Measurements from ENCODE around the gene DNAJA1.

The DNAJA1 gene

GRCh38 chr9:33044162-33044673 lies 19.1 kb downstream of the DNAJA1 start:
- peaks cover 3 to 20% (median 13%) of the 10 kb centered on the region in 5 donors for H3K4me1 ChIP-seq (ENCODE audit: control insufficient read depth in 5 of 5, insufficient read depth in 5 of 5, low read length in 5 of 5)
- H3K4me3 ChIP-seq (ENCODE audit: low read depth in 1 of 5, low read length in 5 of 5) = peak overlapping the region; percentile 63 to 80 (median 70)
- H3K9me3 ChIP-seq (ENCODE audit: control insufficient read depth in 5 of 5, low read length in 5 of 5) = no peaks in the 10 kb centered on the region
- H3K27ac ChIP-seq (ENCODE audit: low read depth, low read length) = peak overlapping the region; percentile 84
- peak overlapping the region; percentile 56 to 91 (median 80) for H3K9ac ChIP-seq (ENCODE audit: low read length in 5 of 5)
- no peaks in the 10 kb centered on the region for H3K27me3 ChIP-seq (ENCODE audit: control insufficient read depth in 5 of 5, insufficient read depth in 4 of 5, low read length in 5 of 5)
- H3K36me3 ChIP-seq (ENCODE audit: control insufficient read depth in 5 of 5, insufficient read depth in 5 of 5, low read length in 5 of 5) = peaks cover 26 to 34% (median 28%) of the 10 kb centered on the region in 5 donors

- peak overlapping the region; percentile 56 to 91 (median 80) for H3K9ac ChIP-seq (ENCODE audit: low read length in 5 of 5)
These were observed 19.7 kb downstream of the DNAJA1 start for GRCh38 chr9:33044677-33045282.

GRCh38 chr9:33046061-33046460 lies 21.0 kb downstream of the DNAJA1 start:
- Histone ChIP-seq H3K27ac (ENCODE audit: low read depth, low read length) (no peak overlapping the region), H3K9ac (ENCODE audit: low read length in 5 of 5) (no peak overlapping the region), H3K27me3 (ENCODE audit: control insufficient read depth in 5 of 5, insufficient read depth in 4 of 5, low read length in 5 of 5) (no peaks in the 10 kb centered on the region), H3K36me3 (ENCODE audit: control insufficient read depth in 5 of 5, insufficient read depth in 5 of 5, low read length in 5 of 5) (peaks cover 16 to 33% (median 28%) of the 10 kb centered on the region in 5 donors), H3K4me3 (ENCODE audit: low read depth in 1 of 5, low read length in 5 of 5) (no peak overlapping the region), H3K4me1 (ENCODE audit: control insufficient read depth in 5 of 5, insufficient read depth in 5 of 5, low read length in 5 of 5) (peaks cover 3 to 20% (median 13%) of the 10 kb centered on the region in 5 donors), H3K9me3 (ENCODE audit: control insufficient read depth in 5 of 5, low read length in 5 of 5) (no peaks in the 10 kb centered on the region)

More at GRCh38 chr9:33044677-33045282, 19.7 kb downstream of the DNAJA1 start:
- Histone ChIP-seq H3K27ac (ENCODE audit: low read depth, low read length) (peak overlapping the region; percentile 84), H3K27me3 (ENCODE audit: control insufficient read depth in 5 of 5, insufficient read depth in 4 of 5, low read length in 5 of 5) (no peaks in the 10 kb centered on the region), H3K9me3 (ENCODE audit: control insufficient read depth in 5 of 5, low read length in 5 of 5) (no peaks in the 10 kb centered on the region), H3K36me3 (ENCODE audit: control insufficient read depth in 5 of 5, insufficient read depth in 5 of 5, low read length in 5 of 5) (peaks cover 23 to 36% (median 25%) of the 10 kb centered on the region in 5 donors), H3K4me1 (ENCODE audit: control insufficient read depth in 5 of 5, insufficient read depth in 5 of 5, low read length in 5 of 5) (peaks cover 3 to 20% (median 13%) of the 10 kb centered on the region in 5 donors), H3K4me3 (ENCODE audit: low read depth in 1 of 5, low read length in 5 of 5) (peak overlapping the region; percentile 63 to 80 (median 70))

- Histone ChIP-seq H3K36me3 (ENCODE audit: control insufficient read depth in 5 of 5, insufficient read depth in 5 of 5, low read length in 5 of 5) (peaks cover 33 to 49% (median 34%) of the 10 kb centered on the region in 5 donors), H3K4me1 (ENCODE audit: control insufficient read depth in 5 of 5, insufficient read depth in 5 of 5, low read length in 5 of 5) (peaks cover 3 to 17% (median 13%) of the 10 kb centered on the region in 5 donors), H3K4me3 (ENCODE audit: low read depth in 1 of 5, low read length in 5 of 5) (no peak overlapping the region), H3K9ac (ENCODE audit: low read length in 5 of 5) (no peak overlapping the region), H3K9me3 (ENCODE audit: control insufficient read depth in 5 of 5, low read length in 5 of 5) (no peaks in the 10 kb centered on the region), H3K27ac (ENCODE audit: low read depth, low read length) (no peak overlapping the region), H3K27me3 (ENCODE audit: control insufficient read depth in 5 of 5, insufficient read depth in 4 of 5, low read length in 5 of 5) (no peaks in the 10 kb centered on the region)
These were observed 23.0 kb downstream of the DNAJA1 start for GRCh38 chr9:33048054-33048465.

- no peak overlapping the region for H3K27ac ChIP-seq (ENCODE audit: low read depth, low read length)
- H3K9me3 ChIP-seq (ENCODE audit: control insufficient read depth in 5 of 5, low read length in 5 of 5) = no peaks in the 10 kb centered on the region
- H3K36me3 ChIP-seq (ENCODE audit: control insufficient read depth in 5 of 5, insufficient read depth in 5 of 5, low read length in 5 of 5) = peaks cover 40 to 61% (median 43%) of the 10 kb centered on the region in 5 donors
- no peaks in the 10 kb centered on the region for H3K27me3 ChIP-seq (ENCODE audit: control insufficient read depth in 5 of 5, insufficient read depth in 4 of 5, low read length in 5 of 5)
- H3K9ac ChIP-seq (ENCODE audit: low read length in 5 of 5) = no peak overlapping the region
- no peak overlapping the region for H3K4me3 ChIP-seq (ENCODE audit: low read depth in 1 of 5, low read length in 5 of 5)
- H3K4me1 ChIP-seq (ENCODE audit: control insufficient read depth in 5 of 5, insufficient read depth in 5 of 5, low read length in 5 of 5) = peaks cover 0 to 2% (median 0%) of the 10 kb centered on the region in 5 donors
These were observed 24.7 kb downstream of the DNAJA1 start for GRCh38 chr9:33049680-33050361.

GRCh38 chr9:33051144-33051543 lies 26.1 kb downstream of the DNAJA1 start:
- Histone ChIP-seq H3K36me3 (ENCODE audit: control insufficient read depth in 5 of 5, insufficient read depth in 5 of 5, low read length in 5 of 5) (peaks cover 47 to 74% (median 52%) of the 10 kb centered on the region in 5 donors), H3K4me1 (ENCODE audit: control insufficient read depth in 5 of 5, insufficient read depth in 5 of 5, low read length in 5 of 5) (no peaks in the 10 kb centered on the region), H3K9ac (ENCODE audit: low read length in 5 of 5) (no peak overlapping the region), H3K27me3 (ENCODE audit: control insufficient read depth in 5 of 5, insufficient read depth in 4 of 5, low read length in 5 of 5) (no peaks in the 10 kb centered on the region), H3K4me3 (ENCODE audit: low read depth in 1 of 5, low read length in 5 of 5) (no peak overlapping the region), H3K27ac (ENCODE audit: low read depth, low read length) (no peak overlapping the region), H3K9me3 (ENCODE audit: control insufficient read depth in 5 of 5, low read length in 5 of 5) (no peaks in the 10 kb centered on the region)

GRCh38 chr9:33065157-33066076 lies 40.3 kb downstream of the DNAJA1 start:
- Histone ChIP-seq H3K9ac (ENCODE audit: low read length in 5 of 5) (no peak overlapping the region), H3K27ac (ENCODE audit: low read depth, low read length) (no peak overlapping the region), H3K4me1 (ENCODE audit: control insufficient read depth in 5 of 5, insufficient read depth in 5 of 5, low read length in 5 of 5) (peaks cover 0 to 6% (median 3%) of the 10 kb centered on the region in 5 donors), H3K4me3 (ENCODE audit: low read depth in 1 of 5, low read length in 5 of 5) (no peak overlapping the region), H3K36me3 (ENCODE audit: control insufficient read depth in 5 of 5, insufficient read depth in 5 of 5, low read length in 5 of 5) (peaks cover 45 to 83% (median 65%) of the 10 kb centered on the region in 5 donors), H3K27me3 (ENCODE audit: control insufficient read depth in 5 of 5, insufficient read depth in 4 of 5, low read length in 5 of 5) (no peaks in the 10 kb centered on the region), H3K9me3 (ENCODE audit: control insufficient read depth in 5 of 5, low read length in 5 of 5) (no peaks in the 10 kb centered on the region)

- H3K27ac ChIP-seq (ENCODE audit: low read depth, low read length) = no peak overlapping the region
These were observed 43.9 kb downstream of the DNAJA1 start for GRCh38 chr9:33068991-33069390.

GRCh38 chr9:33076046-33077004 lies 51.3 kb downstream of the DNAJA1 start, which contains the start of gene SMU1:
TSS of gene SMU1 (minus strand) at chr9:33076674. CDS start at chr9:33076608, 66 bp downstream.
- peaks cover 0 to 22% (median 19%) of the 10 kb centered on the region in 5 donors for H3K4me1 ChIP-seq (ENCODE audit: control insufficient read depth in 5 of 5, insufficient read depth in 5 of 5, low read length in 5 of 5)
- H3K4me3 ChIP-seq (ENCODE audit: low read depth in 1 of 5, low read length in 5 of 5) = peak within 1 kb of the TSS; percentile 89 to 99 (median 93)
- no peaks in the 10 kb centered on the region for H3K27me3 ChIP-seq (ENCODE audit: control insufficient read depth in 5 of 5, insufficient read depth in 4 of 5, low read length in 5 of 5)
- H3K36me3 ChIP-seq (ENCODE audit: control insufficient read depth in 5 of 5, insufficient read depth in 5 of 5, low read length in 5 of 5) = peaks cover 0 to 27% (median 20%) of the 10 kb centered on the region in 5 donors
- H3K9ac ChIP-seq (ENCODE audit: low read length in 5 of 5) = peak within 1 kb of the TSS; percentile 95 to 100 (median 99)
- peak within 1 kb of the TSS; percentile 94 for H3K27ac ChIP-seq (ENCODE audit: low read depth, low read length)
- no peaks in the 10 kb centered on the region for H3K9me3 ChIP-seq (ENCODE audit: control insufficient read depth in 5 of 5, low read length in 5 of 5)

More at GRCh38 chr9:33068991-33069390, 43.9 kb downstream of the DNAJA1 start:
- Histone ChIP-seq H3K9ac (ENCODE audit: low read length in 5 of 5) (no peak overlapping the region), H3K4me1 (ENCODE audit: control insufficient read depth in 5 of 5, insufficient read depth in 5 of 5, low read length in 5 of 5) (peaks cover 0 to 6% (median 3%) of the 10 kb centered on the region in 5 donors), H3K9me3 (ENCODE audit: control insufficient read depth in 5 of 5, low read length in 5 of 5) (no peaks in the 10 kb centered on the region), H3K36me3 (ENCODE audit: control insufficient read depth in 5 of 5, insufficient read depth in 5 of 5, low read length in 5 of 5) (peaks cover 38 to 80% (median 64%) of the 10 kb centered on the region in 5 donors), H3K27me3 (ENCODE audit: control insufficient read depth in 5 of 5, insufficient read depth in 4 of 5, low read length in 5 of 5) (no peaks in the 10 kb centered on the region), H3K4me3 (ENCODE audit: low read depth in 1 of 5, low read length in 5 of 5) (no peak overlapping the region)
